Stimulated activated CD4-positive, alpha-beta T cell treated with anti-CD3 and anti-CD28 coated beads, Interleukin-15, amount 100 ng/mL, for 24 hours (primary cell): ENCODE results near the gene NMRAL1.

Source experiments
- DNase-seq: peaks from one replicate; pipeline ENCODE4 v3.0.0-alpha.2; 2020

Gene NMRAL1

DNA sequence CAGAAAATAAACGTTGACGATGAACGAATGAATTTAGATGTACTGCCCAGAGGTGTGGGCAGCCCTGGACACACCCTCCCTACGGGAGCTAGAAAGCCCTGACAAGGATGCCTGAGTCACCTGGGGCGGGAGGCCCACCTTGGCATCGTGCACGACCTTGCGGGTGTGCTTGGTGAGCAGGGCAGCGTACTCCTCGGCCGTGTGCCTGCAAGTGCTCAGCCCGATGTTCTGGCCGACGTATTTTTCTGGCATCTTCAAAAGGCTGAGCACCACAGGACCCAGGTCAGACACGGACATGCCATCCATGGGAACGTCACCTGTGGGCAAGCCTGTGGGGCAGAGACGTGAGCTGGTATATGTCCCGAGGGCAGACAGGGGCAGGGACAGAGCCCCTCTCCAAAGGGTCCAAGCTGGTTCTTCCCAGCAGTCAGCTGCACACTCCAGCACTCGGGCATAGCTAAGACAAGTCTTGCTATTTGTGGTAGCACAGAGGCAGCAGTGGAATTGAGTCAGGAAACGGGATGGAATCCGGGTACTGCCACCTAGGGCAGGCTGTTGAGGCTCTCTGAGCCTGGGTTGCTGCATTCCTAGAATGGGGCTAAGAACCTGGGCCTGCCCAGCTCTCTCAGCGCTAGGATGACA is 10.8 kb downstream of the NMRAL1 start:
- DNase-seq, result no peak

- peak; percentile 15 for DNase-seq
Measured at GRCh38 chr16:4461250-4462085, 13.0 kb downstream of the NMRAL1 start.

GRCh38 chr16:4460936-4461249 is 13.5 kb downstream of the NMRAL1 start:
- no peak for DNase-seq

GRCh38 chr16:4455951-4456350 is 18.5 kb downstream of the NMRAL1 start:
- DNase-seq, result no peak

DNA sequence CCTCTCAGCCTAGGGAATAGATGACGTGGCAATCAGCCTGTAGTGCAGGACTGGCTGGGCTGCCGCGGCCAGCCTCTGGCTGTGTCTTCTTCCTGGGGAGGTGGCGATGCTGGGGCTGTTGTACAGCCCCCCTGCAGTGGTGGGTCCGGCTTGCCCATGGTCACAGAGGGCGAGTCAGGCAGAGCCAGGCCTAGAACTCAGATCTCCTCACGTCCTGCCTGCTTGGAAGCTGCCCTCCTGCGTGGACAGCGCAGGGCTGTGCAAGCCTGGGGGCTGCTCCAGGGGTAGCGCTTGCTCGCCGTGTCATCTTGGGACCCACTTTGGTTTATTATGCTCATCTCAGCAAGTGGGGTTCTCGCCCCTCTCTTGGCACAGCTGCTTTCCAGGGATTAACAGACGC is 19.3 kb downstream of the NMRAL1 start:
- no peak for DNase-seq

DNA sequence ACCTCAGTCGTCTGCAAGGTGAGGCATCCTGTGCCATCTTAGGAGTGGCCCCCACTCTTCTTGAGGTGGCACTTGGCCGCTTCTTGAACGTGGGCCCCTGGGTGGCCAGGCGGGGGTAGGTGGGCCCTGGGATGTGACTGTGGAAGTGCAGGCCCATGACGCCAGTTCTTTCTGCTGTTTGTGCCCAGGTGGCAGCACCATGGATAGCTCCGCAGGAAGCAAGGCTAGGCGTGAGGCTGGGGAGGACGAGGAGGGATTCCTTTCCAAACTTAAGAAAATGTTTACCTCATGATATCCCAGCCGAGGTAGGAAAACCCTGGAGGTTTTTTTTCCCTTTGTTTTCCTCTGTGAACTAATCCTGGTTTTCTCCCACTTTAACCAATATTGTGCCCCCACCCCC is 19.8 kb downstream of the NMRAL1 start:
- no peak for DNase-seq

GRCh38 chr16:4452674-4453073 is 21.8 kb downstream of the NMRAL1 start:
- no peak for DNase-seq

DNA sequence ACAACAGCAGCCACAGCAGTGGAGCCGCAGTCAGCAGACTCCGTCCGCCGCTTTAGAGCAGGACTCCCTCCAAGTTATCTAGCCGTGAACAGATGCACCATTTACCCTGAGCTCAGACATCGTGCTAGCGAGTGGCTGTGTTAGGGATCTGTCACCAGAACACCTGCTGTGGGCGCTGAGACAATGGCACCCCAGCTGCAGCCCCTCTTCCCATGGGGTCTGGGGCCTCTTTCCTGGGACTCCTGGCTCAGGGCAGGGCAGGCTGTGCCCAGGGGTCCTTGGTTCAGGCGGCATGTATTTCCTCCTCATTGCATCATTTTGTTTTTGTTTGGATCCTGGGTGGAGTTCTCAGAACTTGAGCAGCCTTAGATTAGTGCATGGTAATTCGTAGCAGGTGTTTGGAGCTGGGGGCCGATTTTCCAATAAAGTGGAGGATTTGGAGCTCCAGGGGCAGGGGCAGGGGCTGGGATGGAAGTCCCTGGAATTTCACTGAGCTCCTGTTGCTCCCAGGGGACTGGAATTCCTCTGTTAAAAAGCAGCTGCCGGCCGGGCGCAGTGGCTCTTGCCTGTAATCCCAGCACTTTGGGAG is 23.4 kb downstream of the NMRAL1 start:
- no peak for DNase-seq

- DNase-seq, result no peak
Measured at GRCh38 chr16:4450430-4450829, 24.0 kb downstream of the NMRAL1 start.

DNA sequence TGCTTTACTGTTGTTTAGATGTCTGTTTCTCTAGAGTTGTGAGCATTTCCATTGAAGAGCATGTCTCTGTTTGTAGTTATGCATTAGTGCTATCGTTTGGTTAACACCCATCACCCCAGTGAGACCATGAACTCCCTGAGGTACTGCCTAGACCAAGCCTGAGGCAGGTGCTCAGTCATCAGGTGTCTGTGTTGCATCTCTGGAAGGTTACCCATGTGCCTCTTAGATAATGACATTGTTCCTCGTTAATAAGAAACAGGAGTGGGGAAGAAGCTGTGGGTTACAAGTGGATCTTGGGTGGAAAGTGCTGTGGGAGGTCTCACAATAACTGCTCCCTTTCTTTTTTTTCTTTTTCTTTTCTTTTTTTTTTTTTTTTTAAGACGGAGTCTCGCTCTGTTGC is 30.4 kb downstream of the NMRAL1 start:
- no peak for DNase-seq

DNA sequence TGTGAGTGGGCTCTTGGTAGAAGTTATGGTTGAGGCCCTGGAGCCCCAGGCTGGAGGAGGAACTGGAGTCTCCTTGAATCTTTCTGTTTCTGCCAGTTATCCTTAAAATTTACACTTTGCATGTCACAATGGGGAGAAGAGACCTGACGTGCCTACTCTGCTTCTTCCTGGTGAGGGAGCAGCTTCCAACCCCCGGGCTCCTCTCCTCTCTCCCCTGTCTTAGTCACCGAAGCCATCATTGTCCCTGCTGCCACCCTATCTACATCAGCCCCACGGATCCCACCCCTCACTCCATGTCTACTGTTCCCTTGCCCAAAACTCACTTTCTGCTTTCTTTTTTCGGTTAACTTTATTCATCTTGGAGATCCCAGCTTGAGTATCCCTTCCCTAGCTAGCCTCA is 31.2 kb downstream of the NMRAL1 start:
- no peak for DNase-seq

DNA sequence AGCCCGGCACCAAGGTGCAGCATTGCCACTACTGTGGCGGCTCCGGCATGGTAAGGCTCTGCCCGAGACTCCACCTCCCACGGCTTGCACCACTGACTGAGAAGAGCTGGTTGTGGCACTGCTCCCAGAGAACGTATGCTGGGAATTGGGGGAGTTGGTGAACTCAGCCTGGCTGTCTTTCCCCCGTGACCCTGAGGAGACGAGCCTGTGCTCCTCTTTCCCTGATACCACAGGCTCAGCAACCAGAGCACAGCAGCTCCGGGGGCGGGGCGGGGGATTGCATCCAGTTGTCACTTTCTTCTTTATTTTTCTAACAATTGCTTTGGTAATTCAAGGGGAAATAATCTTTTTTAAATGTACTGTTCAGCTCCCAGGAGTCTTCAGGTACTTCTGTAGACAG is 32.1 kb downstream of the NMRAL1 start:
- DNase-seq, result no peak

DNA sequence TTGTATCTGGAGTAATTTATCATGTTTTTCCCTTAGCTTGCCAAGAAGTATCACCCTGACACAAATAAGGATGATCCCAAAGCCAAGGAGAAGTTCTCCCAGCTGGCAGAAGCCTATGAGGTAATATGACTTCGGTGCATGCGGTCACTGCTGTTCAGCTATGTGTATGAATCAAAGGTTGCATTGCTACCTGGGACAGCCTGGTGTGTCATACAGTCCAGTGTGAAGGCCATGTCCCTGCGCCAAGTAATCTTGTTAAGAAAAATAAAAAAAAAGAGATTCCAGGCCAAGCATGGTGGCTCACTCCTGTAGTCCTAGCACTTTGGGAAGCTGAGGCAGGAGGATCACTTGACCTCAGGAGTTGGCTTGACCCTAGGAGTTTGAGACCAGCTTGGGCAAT is 37.1 kb downstream of the NMRAL1 start:
- no peak for DNase-seq

- no peak for DNase-seq
Measured at GRCh38 chr16:4435337-4436067, 38.9 kb downstream of the NMRAL1 start.

- DNase-seq, result no peak
Measured at GRCh38 chr16:4433914-4434787, 40.3 kb downstream of the NMRAL1 start.

- no peak for DNase-seq
Measured at GRCh38 chr16:4433228-4433627, 41.2 kb downstream of the NMRAL1 start.

GRCh38 chr16:4431023-4431422 is 43.4 kb downstream of the NMRAL1 start:
- DNase-seq, result no peak

- no peak for DNase-seq
Measured at GRCh38 chr16:4428500-4428899, 45.9 kb downstream of the NMRAL1 start.

GRCh38 chr16:4426722-4427372 is 47.6 kb downstream of the NMRAL1 start:
- no peak for DNase-seq

DNA sequence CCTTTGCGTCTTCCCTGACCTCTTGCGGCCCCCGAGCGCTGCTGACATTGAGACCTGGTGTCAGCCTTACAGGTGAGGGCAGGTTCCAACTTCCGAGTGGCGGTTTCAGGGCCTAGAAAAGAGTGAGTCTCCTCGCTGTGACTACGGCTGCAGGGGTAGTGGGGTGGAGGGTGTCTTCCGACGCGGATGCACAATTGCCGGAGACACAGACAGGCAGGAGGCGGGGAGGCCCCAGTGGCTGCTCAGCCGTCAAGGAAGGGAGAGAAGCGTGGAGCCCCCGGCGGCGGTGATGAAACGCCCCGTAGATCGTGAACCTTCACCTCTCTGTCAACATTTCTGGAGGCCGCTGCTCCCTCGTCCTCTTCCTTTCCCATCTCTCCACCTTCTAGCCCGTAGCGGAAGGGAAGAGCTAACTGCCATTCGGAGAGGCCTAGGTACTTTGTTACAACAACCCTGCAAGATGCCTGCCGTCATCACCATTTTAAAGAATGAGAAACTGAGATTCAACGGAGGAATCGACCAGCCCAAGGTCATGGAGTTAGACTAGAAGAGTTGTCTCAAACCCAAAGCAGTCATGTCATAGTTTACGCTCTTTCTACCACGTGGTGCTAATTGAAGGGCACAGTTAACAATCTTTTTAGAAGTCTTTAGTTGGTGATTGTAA is 48.3 kb downstream of the NMRAL1 start:
- DNase-seq, result no peak

- peak; percentile 94 for DNase-seq
Measured at GRCh38 chr16:4425378-4426020, 48.9 kb downstream of the NMRAL1 start, which contains the start of gene DNAJA3. DNAJA3 (plus strand) TSS chr16:4425868; CDS start chr16:4425882, 14 bp downstream.
